GM21825 (cell line): Measurements from ENCODE around the gene SDCCAG8.

Source experiments
- ATAC-seq: cut with Tn5 transposase; IDR thresholded peaks from one replicate; pipeline ENCODE4 v1.9.1; 2021; ENCODE audit warnings: mild to moderate bottlenecking, moderate library complexity; ENCODE audit not compliant: unreplicated experiment

SDCCAG8 gene

GRCh38 chr1:243477731-243478290 is 222.0 kb downstream of the SDCCAG8 start:
- ATAC-seq: no peak

- ATAC-seq: no peak
Observed at GRCh38 chr1:243481101-243481500, 225.3 kb downstream of the SDCCAG8 start.

GRCh38 chr1:243482141-243483022 is 226.5 kb downstream of the SDCCAG8 start:
- ATAC-seq: no peak

DNA sequence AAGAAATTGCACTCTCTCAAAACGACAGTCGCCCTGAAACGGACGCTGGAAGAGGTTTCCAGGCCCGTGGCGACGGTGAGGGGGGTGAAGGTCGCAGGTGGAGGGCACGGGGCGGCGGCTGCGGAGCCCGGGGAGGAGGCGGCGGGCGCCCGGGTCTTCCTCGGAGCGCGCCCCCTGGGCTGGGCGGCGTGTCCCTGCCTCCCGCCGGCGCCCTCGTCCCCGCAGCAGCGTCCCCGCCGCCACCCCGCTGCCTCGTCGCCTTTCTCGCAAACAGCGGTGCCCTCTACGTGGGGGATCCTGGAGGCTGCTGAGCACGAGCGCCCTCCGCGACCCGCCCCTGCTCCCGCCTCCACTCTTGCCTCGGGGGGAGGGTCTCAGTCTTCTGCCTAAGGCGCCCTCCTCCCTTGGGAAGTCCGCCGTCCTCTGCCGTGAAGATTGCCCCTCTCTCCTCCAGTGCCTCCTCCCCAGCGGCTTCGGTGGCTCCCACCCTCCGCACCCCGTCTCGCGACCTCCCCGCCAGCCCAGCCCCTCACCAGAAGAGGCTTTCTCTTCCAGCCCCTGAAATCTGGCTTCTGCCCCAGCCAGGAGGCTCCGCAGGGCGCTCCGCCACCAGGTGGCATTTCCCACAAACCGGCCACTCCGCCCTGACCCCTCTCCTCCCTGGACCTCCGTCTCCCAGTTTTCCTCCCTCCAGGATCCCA is 227.4 kb downstream of the SDCCAG8 start:
- ATAC-seq: no peak

DNA sequence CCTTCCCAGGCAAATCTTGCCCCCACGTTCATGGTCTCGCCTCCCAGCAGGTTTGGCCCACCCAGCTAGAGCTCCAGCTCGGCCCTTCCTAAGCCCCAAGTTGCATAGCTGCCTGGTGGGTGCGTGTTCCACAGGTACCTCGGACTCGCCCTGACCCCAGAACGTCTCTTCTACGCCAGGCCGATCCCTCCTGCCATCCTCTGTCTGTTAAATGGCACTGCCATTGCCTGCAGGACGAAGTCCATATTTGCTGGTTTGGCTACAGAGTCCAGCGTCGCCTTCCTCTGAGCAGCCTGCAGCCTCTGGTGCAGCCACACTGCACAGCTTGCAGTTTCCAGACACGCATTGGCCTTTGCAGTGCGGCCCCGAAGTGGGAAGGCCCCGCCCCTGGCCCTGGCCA is 228.1 kb downstream of the SDCCAG8 start:
- no peak for ATAC-seq

DNA sequence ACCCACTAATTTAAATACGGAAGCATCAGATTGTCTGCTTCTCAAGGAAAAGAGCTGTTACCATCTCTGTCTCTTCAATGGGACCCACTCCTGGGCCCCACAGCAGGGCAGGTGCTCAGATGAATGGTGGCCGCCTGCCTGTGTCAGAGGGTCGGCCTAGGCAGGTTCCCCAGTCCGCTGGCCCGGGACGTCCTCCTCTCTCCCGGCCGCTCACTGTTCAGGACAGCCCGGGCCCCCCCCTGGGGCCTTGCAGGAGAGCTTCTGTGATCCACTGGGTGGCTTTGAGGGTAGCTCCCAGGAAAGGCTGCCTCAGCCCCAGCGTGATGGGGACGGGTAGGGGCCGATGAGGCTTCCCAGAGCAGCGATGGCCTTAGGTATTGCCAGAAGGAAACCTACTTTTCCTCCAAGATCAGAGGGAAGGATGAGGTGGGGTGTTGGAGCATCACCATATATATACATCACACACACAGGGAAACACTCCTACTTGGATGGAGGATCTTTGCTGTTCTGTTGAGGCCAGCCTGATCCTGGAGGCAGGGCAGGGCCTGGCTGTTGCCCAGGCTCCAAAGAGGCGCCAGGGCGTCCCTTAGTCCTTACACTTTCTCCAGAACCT is 231.3 kb downstream of the SDCCAG8 start:
- ATAC-seq: no peak

DNA sequence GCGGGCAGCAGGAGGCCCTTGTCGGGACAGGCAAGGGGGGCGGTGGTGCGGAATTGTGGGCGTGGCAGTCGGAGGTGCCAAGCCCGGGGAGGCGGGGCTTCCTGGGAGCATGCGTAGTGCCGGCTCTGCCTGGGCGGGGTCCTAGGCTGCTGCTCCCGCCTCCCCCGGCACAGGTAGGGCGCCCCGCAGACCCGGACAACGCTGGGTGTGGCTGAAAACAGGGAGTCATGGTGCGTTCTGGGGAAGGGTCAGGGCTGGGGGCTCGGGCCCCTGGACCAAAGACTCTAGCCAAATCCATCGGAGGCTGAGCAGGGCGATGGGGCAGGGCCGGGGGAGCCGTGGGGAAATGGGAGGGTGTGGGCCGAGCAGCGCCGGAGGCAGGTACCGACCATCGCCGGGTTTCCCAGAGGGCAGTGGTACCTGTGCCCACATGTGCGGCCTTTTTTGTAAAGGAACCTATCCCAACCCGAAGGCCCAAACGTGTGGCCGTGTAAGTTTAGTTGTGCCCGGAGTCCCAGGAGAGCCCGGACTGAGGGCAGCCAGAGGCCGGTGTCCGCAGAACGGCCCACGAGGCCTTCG is 231.9 kb downstream of the SDCCAG8 start:
- no peak for ATAC-seq

DNA sequence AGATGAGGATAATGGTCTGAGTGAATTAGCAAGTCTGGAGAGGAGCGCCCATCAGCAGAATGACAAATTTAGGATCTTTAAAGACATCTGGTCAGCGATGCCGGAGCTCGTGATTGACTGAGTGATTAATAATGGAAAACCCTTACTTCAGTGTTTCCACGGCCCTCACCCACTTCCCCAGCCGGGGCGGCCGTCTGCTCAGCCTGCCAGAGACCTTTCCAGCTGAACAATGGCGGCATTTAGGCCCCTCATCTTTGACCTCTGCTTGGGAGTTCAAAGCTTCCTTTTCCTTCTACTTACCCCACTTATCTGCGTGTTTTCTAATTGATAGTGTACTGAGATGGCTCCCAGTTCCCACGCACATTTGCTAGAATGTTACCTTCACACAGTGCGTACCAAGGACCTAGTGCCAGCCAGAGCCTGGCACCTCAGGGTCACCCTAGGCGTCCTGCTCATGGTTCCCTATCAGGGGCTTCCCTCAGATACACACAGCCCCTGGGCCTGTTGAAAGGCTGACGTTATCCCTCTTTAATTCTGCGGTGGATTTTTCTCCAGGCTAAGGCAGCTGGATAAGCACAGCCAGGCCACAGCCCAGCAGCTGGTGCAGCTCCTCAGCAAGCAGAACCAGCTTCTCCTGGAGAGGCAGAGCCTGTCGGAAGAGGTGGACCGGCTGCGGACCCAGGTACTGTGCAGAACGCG is 232.8 kb downstream of the SDCCAG8 start:
- no peak for ATAC-seq

DNA sequence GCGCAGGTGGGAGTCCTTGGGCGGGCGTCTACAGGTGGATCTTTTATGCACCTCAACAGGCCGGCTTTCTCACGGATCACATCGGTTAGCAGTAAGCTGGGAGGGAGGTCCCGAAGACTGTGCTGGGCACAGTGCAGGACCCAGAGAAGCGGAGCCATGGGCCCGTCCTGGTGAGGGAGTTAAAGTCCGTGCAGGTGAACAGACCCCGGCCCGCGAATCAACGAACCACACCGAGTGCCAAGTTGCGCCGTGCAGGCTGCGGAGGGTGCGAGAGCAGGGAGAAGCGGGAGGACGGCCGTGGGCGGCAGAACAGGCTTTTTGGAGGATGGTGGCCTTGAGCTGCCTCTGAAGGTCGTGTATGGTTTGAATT is 233.3 kb downstream of the SDCCAG8 start:
- no peak for ATAC-seq

DNA sequence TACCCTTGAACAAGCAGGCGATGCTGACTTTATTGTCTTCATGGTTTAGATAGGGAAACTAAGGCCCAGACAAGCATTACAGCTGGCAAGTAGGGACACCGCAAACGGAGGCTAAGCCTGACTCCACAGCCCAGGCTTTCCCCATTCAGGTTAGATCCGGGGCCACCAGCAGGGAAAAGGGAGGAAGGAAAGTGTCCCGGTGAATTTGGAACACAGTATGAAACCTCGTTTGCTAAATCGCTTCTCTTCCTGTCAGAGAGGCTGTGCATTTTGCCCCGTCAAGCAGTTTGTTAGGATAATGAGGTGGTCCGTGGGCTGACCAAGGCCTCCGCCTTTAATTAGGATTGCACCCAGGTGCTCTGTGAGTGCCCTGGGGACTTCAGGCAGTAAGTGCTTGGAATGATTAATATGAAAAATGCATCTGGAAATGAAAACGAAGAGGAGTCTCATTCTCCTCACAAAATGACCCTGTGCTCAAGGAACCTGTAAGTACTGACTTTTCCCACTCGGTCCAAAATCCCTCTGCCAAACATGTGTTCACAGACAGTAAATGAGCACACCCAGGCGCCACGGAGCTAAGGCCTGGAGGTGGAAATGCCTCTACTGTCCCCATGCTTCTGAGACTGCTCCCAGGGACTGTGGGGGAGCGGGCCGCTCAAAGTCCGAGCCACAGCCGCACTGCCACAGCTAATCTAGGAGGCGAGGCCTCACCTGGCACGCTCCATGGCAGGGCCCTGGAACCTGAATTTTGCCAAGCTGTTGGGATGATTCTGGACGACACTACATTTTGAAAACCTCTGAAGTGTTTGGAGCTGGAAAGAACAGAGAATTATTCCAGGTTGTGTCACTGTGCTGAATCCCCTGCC is 234.1 kb downstream of the SDCCAG8 start:
- ATAC-seq: no peak

- no peak for ATAC-seq
Observed at GRCh38 chr1:243490748-243491686, 235.2 kb downstream of the SDCCAG8 start.

GRCh38 chr1:243493156-243494129 is 237.6 kb downstream of the SDCCAG8 start:
- ATAC-seq: no peak

GRCh38 chr1:243494741-243495431 is 239.0 kb downstream of the SDCCAG8 start:
- ATAC-seq: no peak

- no peak for ATAC-seq
Observed at GRCh38 chr1:243495442-243496186, 239.8 kb downstream of the SDCCAG8 start.

DNA sequence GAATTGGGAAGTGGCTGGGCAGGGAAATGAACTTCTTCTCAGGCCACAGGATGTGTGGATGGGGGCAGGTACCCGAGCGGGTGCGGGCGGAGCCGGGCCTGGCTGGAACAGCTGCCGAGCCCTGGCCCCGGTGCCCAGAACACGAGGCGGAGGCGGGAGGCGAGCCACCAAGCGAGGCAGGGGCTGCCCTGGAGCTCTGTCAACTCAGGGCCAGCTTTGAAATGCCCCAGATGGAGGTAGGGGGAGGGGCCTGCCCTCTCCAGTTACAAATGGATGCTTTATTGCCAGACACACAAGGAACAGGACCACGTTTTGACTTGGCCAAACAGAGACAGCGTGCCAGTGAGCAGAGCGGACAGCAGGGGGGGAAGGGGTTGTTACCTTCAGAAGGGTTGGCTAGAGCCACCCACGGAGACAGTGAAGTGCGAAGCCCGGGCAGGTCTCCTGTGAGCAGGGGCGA is 240.4 kb downstream of the SDCCAG8 start:
- no peak for ATAC-seq

DNA sequence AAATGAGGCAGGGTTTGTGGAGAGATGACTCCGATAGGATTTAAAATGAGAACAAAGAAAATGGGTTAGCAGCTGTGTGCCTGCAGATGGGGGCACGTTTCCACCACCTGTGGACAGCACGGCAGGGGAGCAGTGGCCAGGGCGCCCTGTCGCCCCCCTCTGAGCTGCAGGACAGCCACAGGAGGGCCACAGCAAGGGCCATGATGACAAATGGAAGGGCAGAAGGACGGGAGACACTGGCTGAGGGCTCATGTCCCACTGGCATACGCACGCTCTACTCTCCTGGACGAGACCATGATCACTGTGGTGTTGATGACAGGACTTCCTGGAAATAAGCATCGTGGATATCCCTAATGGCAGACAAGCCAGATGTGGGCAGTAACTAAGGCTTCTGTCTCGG is 241.0 kb downstream of the SDCCAG8 start:
- ATAC-seq: no peak
